ENCODE data around the gene PCED1A. TPM values are rescaled to one million over a fixed set of nuclear protein-coding genes. Genes with fewer than 3 reads are reported as not detected.

PCED1A gene
- total RNA-seq, 5 donors from 2014 or later (not counting 1 experiment from before 2014, with no cell fraction given), result 65.1 to 111 (median 95.2) TPM

- Histone ChIP-seq H3K27me3 (replicated peaks in 1 of 2; ENCODE audit: control insufficient read depth in 2 of 2, extremely low read depth in 1 of 2, insufficient read depth in 2 of 2, low read length in 1 of 2) (no peaks in the 10 kb centered on the region), H3K27ac (ENCODE audit: low read length) (no peak overlapping the region), H3K36me3 (ENCODE audit: control insufficient read depth in 2 of 2, extremely low read depth in 1 of 2, insufficient read depth in 1 of 2, low read length in 1 of 2) (no peaks in the 10 kb centered on the region), H3K9me3 (no peaks in the 10 kb centered on the region), H3K4me1 (ENCODE audit: control insufficient read depth in 1 of 2, extremely low read depth in 1 of 2, insufficient read depth in 2 of 2, low read length in 2 of 2) (peaks cover 5 to 11% of the 10 kb centered on the region in 2 experiments), H3K4me3 (ENCODE audit: control insufficient read depth in 1 of 2, extremely low read depth in 1 of 2, low read length in 1 of 2) (no peak overlapping the region)
- no peaks in the 10 kb centered on the region for H3K9me3 Mint-ChIP-seq
- H3K27me3 Mint-ChIP-seq, result peaks cover 19% of the 10 kb centered on the region in 2 donors
- H3K4me1 Mint-ChIP-seq, result peaks cover 16 to 20% (median 19%) of the 10 kb centered on the region in 3 donors
- no peak overlapping the region for H3K4me3 Mint-ChIP-seq
- no peaks in the 10 kb centered on the region for H3K36me3 Mint-ChIP-seq
- no peak for ATAC-seq (replicated peaks in 1 of 4)
- WGBS (ENCODE audit: insufficient coverage), result 100% methylated on average over 1 of the region's 6 CpGs
- ChIA-PET CTCF (no interaction called here), POLR2A (no interaction called here)
- no peak for DNase-seq
- no peak overlapping the region for H3K27ac Mint-ChIP-seq
These were observed 11.1 kb downstream of the PCED1A start for GRCh38 chr20:2829376-2829775.

- ATAC-seq (replicated peaks in 1 of 4), result no peak
- CTCF ChIA-PET, result no interaction called here
- no peaks in the 10 kb centered on the region for H3K36me3 ChIP-seq (ENCODE audit: control insufficient read depth in 2 of 2, extremely low read depth in 1 of 2, insufficient read depth in 1 of 2, low read length in 1 of 2)
- H3K27ac ChIP-seq (ENCODE audit: low read length), result no peak overlapping the region
- Mint-ChIP-seq H3K36me3 (no peaks in the 10 kb centered on the region), H3K4me1 (peaks cover 20 to 27% (median 21%) of the 10 kb centered on the region in 3 donors), H3K9me3 (no peaks in the 10 kb centered on the region), H3K27ac (no peak overlapping the region), H3K4me3 (peak overlapping the region in 1 of 3 donors; percentile 68), H3K27me3 (peaks cover 20 to 21% of the 10 kb centered on the region in 2 donors)
- H3K4me1 ChIP-seq (ENCODE audit: control insufficient read depth in 1 of 2, extremely low read depth in 1 of 2, insufficient read depth in 2 of 2, low read length in 2 of 2), result peaks cover 12 to 15% of the 10 kb centered on the region in 2 experiments
- WGBS (ENCODE audit: insufficient coverage), result no CpG with 5 or more reads among the region's 4 CpGs
- no peaks in the 10 kb centered on the region for H3K27me3 ChIP-seq (replicated peaks in 1 of 2; ENCODE audit: control insufficient read depth in 2 of 2, extremely low read depth in 1 of 2, insufficient read depth in 2 of 2, low read length in 1 of 2)
- POLR2A ChIA-PET, result interaction anchor here in 1 of 2 donors (0.7 kb wide), 1 partner anchor 109 kb away, joined by 6 read pairs; no protein-coding TSS in a partner anchor
- H3K9me3 ChIP-seq, result no peaks in the 10 kb centered on the region
- H3K4me3 ChIP-seq (ENCODE audit: control insufficient read depth in 1 of 2, extremely low read depth in 1 of 2, low read length in 1 of 2), result no peak overlapping the region
- no peak for DNase-seq
These were observed 13.8 kb downstream of the PCED1A start for GRCh38 chr20:2826655-2827054.

GRCh38 chr20:2825761-2826160 lies 14.7 kb downstream of the PCED1A start:
- peak overlapping the region; percentile 17 to 68 (median 39) for H3K4me3 Mint-ChIP-seq
- Histone ChIP-seq H3K9me3 (no peaks in the 10 kb centered on the region), H3K27me3 (replicated peaks in 1 of 2; ENCODE audit: control insufficient read depth in 2 of 2, extremely low read depth in 1 of 2, insufficient read depth in 2 of 2, low read length in 1 of 2) (peaks cover 2 to 9% of the 10 kb centered on the region in 2 experiments), H3K4me3 (ENCODE audit: control insufficient read depth in 1 of 2, extremely low read depth in 1 of 2, low read length in 1 of 2) (no peak overlapping the region), H3K4me1 (ENCODE audit: control insufficient read depth in 1 of 2, extremely low read depth in 1 of 2, insufficient read depth in 2 of 2, low read length in 2 of 2) (peaks cover 19 to 21% of the 10 kb centered on the region in 2 experiments), H3K27ac (ENCODE audit: low read length) (no peak overlapping the region), H3K36me3 (ENCODE audit: control insufficient read depth in 2 of 2, extremely low read depth in 1 of 2, insufficient read depth in 1 of 2, low read length in 1 of 2) (no peaks in the 10 kb centered on the region)
- H3K27ac Mint-ChIP-seq, result no peak overlapping the region
- H3K4me1 Mint-ChIP-seq, result peaks cover 23 to 31% (median 24%) of the 10 kb centered on the region in 3 donors
- whole genome bisulfite sequencing (ENCODE audit: insufficient coverage), result no CpG with 5 or more reads among the region's 2 CpGs
- ChIA-PET POLR2A (no interaction called here), CTCF (no interaction called here)
- H3K27me3 Mint-ChIP-seq, result peaks cover 23 to 24% of the 10 kb centered on the region in 2 donors
- ATAC-seq (replicated peaks in 1 of 4), result peak in 2 of 4 experiments; percentile 36 to 54
- H3K9me3 Mint-ChIP-seq, result no peaks in the 10 kb centered on the region
- H3K36me3 Mint-ChIP-seq, result no peaks in the 10 kb centered on the region
- DNase-seq, result peak in 1 of 35 experiments; percentile 43

GRCh38 chr20:2822073-2822472 lies 18.4 kb downstream of the PCED1A start:
- H3K27me3 ChIP-seq (replicated peaks in 1 of 2; ENCODE audit: control insufficient read depth in 2 of 2, extremely low read depth in 1 of 2, insufficient read depth in 2 of 2, low read length in 1 of 2), result peaks cover 5 to 25% of the 10 kb centered on the region in 2 experiments
- Mint-ChIP-seq H3K9me3 (no peaks in the 10 kb centered on the region), H3K27me3 (peaks cover 20 to 28% of the 10 kb centered on the region in 2 donors), H3K36me3 (no peaks in the 10 kb centered on the region), H3K4me1 (peaks cover 30 to 35% (median 30%) of the 10 kb centered on the region in 3 donors), H3K27ac (no peak overlapping the region), H3K4me3 (peak overlapping the region in 1 of 3 donors; percentile 74)
- H3K9me3 ChIP-seq, result no peaks in the 10 kb centered on the region
- H3K27ac ChIP-seq (ENCODE audit: low read length), result no peak overlapping the region
- CTCF ChIA-PET, result interaction anchor here in 1 of 2 donors (0.6 kb wide), 1 partner anchor 31 kb away, joined by 3 read pairs; no protein-coding TSS in a partner anchor
- H3K4me1 ChIP-seq (ENCODE audit: control insufficient read depth in 1 of 2, extremely low read depth in 1 of 2, insufficient read depth in 2 of 2, low read length in 2 of 2), result peaks cover 19 to 28% of the 10 kb centered on the region in 2 experiments
- H3K36me3 ChIP-seq (ENCODE audit: control insufficient read depth in 2 of 2, extremely low read depth in 1 of 2, insufficient read depth in 1 of 2, low read length in 1 of 2), result no peaks in the 10 kb centered on the region
- H3K4me3 ChIP-seq (ENCODE audit: control insufficient read depth in 1 of 2, extremely low read depth in 1 of 2, low read length in 1 of 2), result no peak overlapping the region
- DNase-seq (peak in 32 of 35 experiments; percentile 24 to 74 (median 55)), ATAC-seq (replicated peaks in 1 of 4) (peak; percentile 71 to 96 (median 80))
- WGBS (ENCODE audit: insufficient coverage), result no CpG with 5 or more reads among the region's 5 CpGs
- POLR2A ChIA-PET, result no interaction called here

- Mint-ChIP-seq H3K27me3 (peaks cover 20 to 22% of the 10 kb centered on the region in 2 donors), H3K4me3 (peak overlapping the region; percentile 51 to 74 (median 54)), H3K27ac (peak overlapping the region; percentile 22 to 57), H3K36me3 (no peaks in the 10 kb centered on the region), H3K9me3 (no peaks in the 10 kb centered on the region), H3K4me1 (peaks cover 23 to 26% (median 23%) of the 10 kb centered on the region in 3 donors)
- Histone ChIP-seq H3K36me3 (ENCODE audit: control insufficient read depth in 2 of 2, extremely low read depth in 1 of 2, insufficient read depth in 1 of 2, low read length in 1 of 2) (no peaks in the 10 kb centered on the region), H3K27ac (ENCODE audit: low read length) (no peak overlapping the region), H3K4me1 (ENCODE audit: control insufficient read depth in 1 of 2, extremely low read depth in 1 of 2, insufficient read depth in 2 of 2, low read length in 2 of 2) (peaks cover 14 to 30% of the 10 kb centered on the region in 2 experiments), H3K27me3 (replicated peaks in 1 of 2; ENCODE audit: control insufficient read depth in 2 of 2, extremely low read depth in 1 of 2, insufficient read depth in 2 of 2, low read length in 1 of 2) (peaks cover 5 to 31% of the 10 kb centered on the region in 2 experiments), H3K4me3 (ENCODE audit: control insufficient read depth in 1 of 2, extremely low read depth in 1 of 2, low read length in 1 of 2) (peak overlapping the region; percentile 2 to 47), H3K9me3 (no peaks in the 10 kb centered on the region)
- WGBS (ENCODE audit: insufficient coverage), result 19% methylated on average over 52 of the region's 68 CpGs
- DNase-seq, result no peak
- ChIA-PET POLR2A (no interaction called here), CTCF (interaction anchor here in 1 of 2 donors (0.6 kb wide), 1 partner anchor 32 kb away, joined by 3 read pairs; no protein-coding TSS in a partner anchor)
- ATAC-seq (replicated peaks in 1 of 4), result no peak
These were observed 19.3 kb downstream of the PCED1A start for GRCh38 chr20:2820896-2821869.

- WGBS (ENCODE audit: insufficient coverage), result 79% methylated on average over 26 of the region's 32 CpGs
- no peaks in the 10 kb centered on the region for H3K36me3 ChIP-seq (ENCODE audit: control insufficient read depth in 2 of 2, extremely low read depth in 1 of 2, insufficient read depth in 1 of 2, low read length in 1 of 2)
- Mint-ChIP-seq H3K9me3 (no peaks in the 10 kb centered on the region), H3K4me1 (peaks cover 17 to 18% (median 17%) of the 10 kb centered on the region in 3 donors), H3K36me3 (no peaks in the 10 kb centered on the region), H3K27me3 (peaks cover 18 to 19% of the 10 kb centered on the region in 2 donors), H3K4me3 (peak overlapping the region in 1 of 3 donors; percentile 24), H3K27ac (no peak overlapping the region)
- DNase-seq (no peak), ATAC-seq (replicated peaks in 1 of 4) (no peak)
- no peaks in the 10 kb centered on the region for H3K9me3 ChIP-seq
- H3K4me3 ChIP-seq (ENCODE audit: control insufficient read depth in 1 of 2, extremely low read depth in 1 of 2, low read length in 1 of 2), result no peak overlapping the region
- CTCF ChIA-PET, result no interaction called here
- H3K4me1 ChIP-seq (ENCODE audit: control insufficient read depth in 1 of 2, extremely low read depth in 1 of 2, insufficient read depth in 2 of 2, low read length in 2 of 2), result peaks cover 8 to 28% of the 10 kb centered on the region in 2 experiments
- H3K27ac ChIP-seq (ENCODE audit: low read length), result no peak overlapping the region
- POLR2A ChIA-PET, result no interaction called here
- H3K27me3 ChIP-seq (replicated peaks in 1 of 2; ENCODE audit: control insufficient read depth in 2 of 2, extremely low read depth in 1 of 2, insufficient read depth in 2 of 2, low read length in 1 of 2), result peaks cover 5 to 37% of the 10 kb centered on the region in 2 experiments
These were observed 20.2 kb downstream of the PCED1A start for GRCh38 chr20:2820084-2820895.

Data from T-cell (primary cell).